Activated naive CD4-positive, alpha-beta T cell treated with anti-CD3 and anti-CD28 coated beads, Interleukin-2, amount 50 U/mL, for 72 hours (primary cell): Measurements from ENCODE around the gene ANO4. TPM values are rescaled to one million over a fixed set of nuclear protein-coding genes. Genes with fewer than 3 reads are reported as not detected.
A peak's percentile ranks its signal among the peaks of the same experiment; 100 is the strongest.

Experiments used
- ATAC-seq, 2 donors: fragments of 150-1000 bp; cut with Tn5 transposase; 2 replicates each; pipeline ENCODE4 v1.10.0; 2021; ENCODE audit warnings: mild to moderate bottlenecking in 2 of 2, moderate library complexity in 2 of 2
- DNase-seq, 2 donors: peaks; one replicate each; pipeline ENCODE4 v3.0.0; 2021 to 2022; ENCODE audit warnings: low spot score in 2 of 2
- H3K27ac Mint-ChIP-seq, 2 donors: one replicate each; pipeline ENCODE4 v1.8.0; 2022; ENCODE audit warnings: mild to moderate bottlenecking in 2 of 2, mixed read lengths in 2 of 2
- H3K36me3 Mint-ChIP-seq, 2 donors: one replicate each; pipeline ENCODE4 v1.8.0; 2022; ENCODE audit warnings: mixed read lengths in 2 of 2
- H3K9me3 Mint-ChIP-seq, 2 donors: one replicate each; pipeline ENCODE4 v1.8.0; 2022; ENCODE audit warnings: mixed read lengths in 2 of 2
- total RNA-seq, 2 donors: library from RNA; stranded (reverse); gene quantifications; one replicate each; pipeline ENCODE4 v1.2.3, GENCODE V29; 2022

ANO4 gene
- total RNA-seq, 2 donors from 2014 or later: not detected

- no peak for ATAC-seq
- Mint-ChIP-seq H3K36me3 (no peaks in the 10 kb centered on the region), H3K27ac (no peak overlapping the region), H3K9me3 (peaks cover 0 to 3% of the 10 kb centered on the region in 2 donors)
- DNase-seq: no peak
Observed at GRCh38 chr12:100797786-100798185, 3.2 kb downstream of the ANO4 start.

GRCh38 chr12:100798286-100799160, 3.9 kb downstream of the ANO4 start:
- DNase-seq (no peak), ATAC-seq (no peak)
- Mint-ChIP-seq H3K27ac (no peak overlapping the region), H3K9me3 (peaks cover 0 to 3% of the 10 kb centered on the region in 2 donors), H3K36me3 (no peaks in the 10 kb centered on the region)

GRCh38 chr12:100799770-100800169, 5.2 kb downstream of the ANO4 start:
- ATAC-seq: no peak
- H3K36me3 Mint-ChIP-seq: no peaks in the 10 kb centered on the region
- H3K27ac Mint-ChIP-seq: no peak overlapping the region
- DNase-seq: no peak
- peaks cover 0 to 3% of the 10 kb centered on the region in 2 donors for H3K9me3 Mint-ChIP-seq

- H3K36me3 Mint-ChIP-seq: no peaks in the 10 kb centered on the region
- peaks cover 0 to 3% of the 10 kb centered on the region in 2 donors for H3K9me3 Mint-ChIP-seq
- H3K27ac Mint-ChIP-seq: no peak overlapping the region
- ATAC-seq: no peak
- no peak for DNase-seq
Observed at GRCh38 chr12:100800723-100801122, 6.1 kb downstream of the ANO4 start.

DNA sequence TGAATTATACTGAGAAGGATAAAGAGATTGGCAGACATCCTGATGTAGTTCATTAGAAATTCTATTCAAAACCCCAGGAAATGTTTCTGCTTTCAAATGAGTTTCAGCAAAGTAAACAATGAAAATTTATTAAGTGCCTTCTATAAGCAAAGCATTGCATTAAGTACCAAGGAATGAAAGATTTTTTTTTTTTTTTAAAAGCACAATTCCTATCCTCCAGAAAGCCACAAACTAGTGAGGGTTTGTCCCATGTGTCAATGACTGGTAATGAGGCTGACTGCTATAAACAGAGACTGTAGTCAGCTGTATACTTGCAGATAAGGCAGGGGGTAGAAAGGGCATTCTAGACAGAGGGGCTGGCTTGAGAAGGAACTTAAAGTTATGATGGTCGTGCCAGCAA, 6.7 kb downstream of the ANO4 start:
- peaks cover 0 to 3% of the 10 kb centered on the region in 2 donors for H3K9me3 Mint-ChIP-seq
- no peaks in the 10 kb centered on the region for H3K36me3 Mint-ChIP-seq
- H3K27ac Mint-ChIP-seq: no peak overlapping the region
- ATAC-seq (no peak), DNase-seq (no peak)

DNA sequence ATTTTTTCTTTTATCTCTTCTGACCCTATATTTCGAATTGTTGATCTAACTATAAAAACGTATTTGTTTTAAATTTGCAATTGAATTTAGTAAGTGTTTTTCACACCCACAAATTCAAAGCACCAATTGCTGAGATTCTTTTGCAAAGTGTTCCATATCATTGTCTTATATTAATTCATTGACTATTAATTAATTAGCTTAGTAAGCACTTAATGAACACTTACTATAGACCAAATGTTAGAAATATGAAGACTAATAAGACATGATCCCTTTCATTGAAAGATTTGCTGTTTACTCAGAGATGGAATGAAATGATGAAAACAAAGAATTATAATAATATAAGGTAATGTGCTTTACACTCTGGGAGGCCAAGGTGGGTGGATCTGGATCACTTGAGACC, 14.2 kb downstream of the ANO4 start:
- Mint-ChIP-seq H3K27ac (no peak overlapping the region), H3K9me3 (peaks cover 0 to 9% of the 10 kb centered on the region in 2 donors), H3K36me3 (no peaks in the 10 kb centered on the region)
- ATAC-seq (no peak), DNase-seq (no peak)

- Mint-ChIP-seq H3K36me3 (no peaks in the 10 kb centered on the region), H3K27ac (no peak overlapping the region), H3K9me3 (peaks cover 3 to 7% of the 10 kb centered on the region in 2 donors)
- DNase-seq (no peak), ATAC-seq (no peak)
Observed at GRCh38 chr12:100820314-100820713, 25.7 kb downstream of the ANO4 start.

DNA sequence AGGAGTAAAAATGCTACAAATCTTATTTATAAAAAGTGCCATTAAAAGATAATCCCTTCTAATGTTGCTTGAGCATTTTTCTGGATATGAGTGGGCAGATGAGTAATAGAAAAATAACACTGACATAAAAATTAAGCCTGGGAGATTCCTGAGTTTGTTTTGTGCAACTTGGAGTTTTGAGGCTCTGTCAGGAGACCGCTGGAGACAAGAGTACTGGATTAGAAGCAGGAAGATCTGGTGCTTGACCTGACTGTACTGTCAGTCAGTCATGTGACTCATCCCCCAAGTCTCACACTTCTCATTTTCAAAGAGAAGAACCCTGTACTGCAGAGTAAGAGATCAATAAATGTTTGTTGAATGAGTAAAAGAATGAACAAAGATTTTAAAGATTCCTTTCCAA, 29.4 kb downstream of the ANO4 start:
- DNase-seq (no peak), ATAC-seq (no peak)
- Mint-ChIP-seq H3K9me3 (peaks cover 11 to 12% of the 10 kb centered on the region in 2 donors), H3K36me3 (peaks cover 0 to 5% of the 10 kb centered on the region in 2 donors), H3K27ac (no peak overlapping the region)

DNA sequence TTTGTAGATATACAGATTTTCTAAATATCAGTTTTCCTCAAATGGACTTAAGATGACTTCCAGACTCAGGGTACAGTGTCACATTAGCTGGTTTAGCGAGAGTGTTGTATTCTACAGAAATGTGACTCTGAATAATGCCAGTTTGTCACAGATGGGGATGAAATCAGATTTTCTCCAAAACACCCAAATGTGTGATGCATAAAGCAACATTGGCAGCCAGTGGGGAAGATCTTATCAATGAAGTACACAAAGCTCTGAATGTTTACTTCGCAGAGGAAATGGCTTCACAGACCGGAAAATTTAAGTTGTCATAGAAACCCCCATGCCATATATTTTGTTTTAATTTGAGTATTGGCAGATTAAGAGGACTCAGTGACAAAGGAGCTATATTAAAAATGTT, 29.9 kb downstream of the ANO4 start:
- peaks cover 11 to 12% of the 10 kb centered on the region in 2 donors for H3K9me3 Mint-ChIP-seq
- DNase-seq: no peak
- no peak overlapping the region for H3K27ac Mint-ChIP-seq
- peaks cover 0 to 5% of the 10 kb centered on the region in 2 donors for H3K36me3 Mint-ChIP-seq
- no peak for ATAC-seq

GRCh38 chr12:100826323-100826722, 31.7 kb downstream of the ANO4 start:
- DNase-seq (peak in 1 of 2 donors; percentile 4), ATAC-seq (no peak)
- Mint-ChIP-seq H3K27ac (no peak overlapping the region), H3K9me3 (peaks cover 5 to 7% of the 10 kb centered on the region in 2 donors), H3K36me3 (peaks cover 0 to 5% of the 10 kb centered on the region in 2 donors)

DNA sequence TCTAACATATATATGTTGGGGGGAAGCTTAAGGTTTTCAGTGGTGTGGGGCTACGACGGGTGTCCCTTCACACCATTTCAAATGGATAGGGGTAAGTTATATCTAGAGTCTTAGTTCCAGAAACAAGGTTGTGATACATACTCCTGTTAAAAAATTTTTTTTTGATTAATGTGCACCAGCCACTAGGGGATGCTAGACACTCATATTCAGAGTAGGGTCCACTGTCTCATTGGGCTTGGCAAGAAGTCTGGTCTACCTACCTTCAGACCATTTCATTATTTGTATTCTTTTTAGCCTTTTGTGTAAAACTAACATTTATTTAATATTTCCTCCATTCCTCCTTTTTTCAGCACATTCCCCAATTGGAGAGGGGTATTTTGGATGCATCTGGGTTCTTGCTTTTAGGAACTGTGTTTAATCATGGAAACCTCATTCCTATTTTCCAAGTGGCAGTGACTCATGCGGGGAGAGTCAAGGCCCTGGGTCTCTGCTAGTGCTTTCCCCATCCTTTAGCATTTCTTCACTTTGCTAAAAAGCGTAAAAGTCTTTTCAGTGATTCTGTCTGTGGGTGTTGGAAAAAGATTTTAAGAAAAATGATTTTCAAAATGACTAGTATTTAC, 33.4 kb downstream of the ANO4 start:
- H3K27ac Mint-ChIP-seq: no peak overlapping the region
- peaks cover 5 to 7% of the 10 kb centered on the region in 2 donors for H3K9me3 Mint-ChIP-seq
- ATAC-seq: peak in 1 of 2 donors; percentile 37
- H3K36me3 Mint-ChIP-seq: peaks cover 0 to 5% of the 10 kb centered on the region in 2 donors
- DNase-seq: no peak

- peaks cover 11 to 15% of the 10 kb centered on the region in 2 donors for H3K9me3 Mint-ChIP-seq
- H3K27ac Mint-ChIP-seq: no peak overlapping the region
- ATAC-seq: no peak
- peaks cover 0 to 5% of the 10 kb centered on the region in 2 donors for H3K36me3 Mint-ChIP-seq
- no peak for DNase-seq
Observed at GRCh38 chr12:100830003-100830795, 35.6 kb downstream of the ANO4 start.

- H3K9me3 Mint-ChIP-seq: peaks cover 8% of the 10 kb centered on the region in 2 donors
- DNase-seq: no peak
- H3K36me3 Mint-ChIP-seq: no peaks in the 10 kb centered on the region
- no peak for ATAC-seq
- no peak overlapping the region for H3K27ac Mint-ChIP-seq
Observed at GRCh38 chr12:100833282-100833681, 38.7 kb downstream of the ANO4 start.

- ATAC-seq (no peak), DNase-seq (no peak)
- H3K27ac Mint-ChIP-seq: no peak overlapping the region
- H3K9me3 Mint-ChIP-seq: peaks cover 14 to 20% of the 10 kb centered on the region in 2 donors
- H3K36me3 Mint-ChIP-seq: no peaks in the 10 kb centered on the region
Observed at GRCh38 chr12:100840748-100841147, 46.2 kb downstream of the ANO4 start.

GRCh38 chr12:100842156-100842555, 47.6 kb downstream of the ANO4 start:
- ATAC-seq (no peak), DNase-seq (no peak)
- no peak overlapping the region for H3K27ac Mint-ChIP-seq
- H3K36me3 Mint-ChIP-seq: no peaks in the 10 kb centered on the region
- H3K9me3 Mint-ChIP-seq: peaks cover 14 to 20% of the 10 kb centered on the region in 2 donors

DNA sequence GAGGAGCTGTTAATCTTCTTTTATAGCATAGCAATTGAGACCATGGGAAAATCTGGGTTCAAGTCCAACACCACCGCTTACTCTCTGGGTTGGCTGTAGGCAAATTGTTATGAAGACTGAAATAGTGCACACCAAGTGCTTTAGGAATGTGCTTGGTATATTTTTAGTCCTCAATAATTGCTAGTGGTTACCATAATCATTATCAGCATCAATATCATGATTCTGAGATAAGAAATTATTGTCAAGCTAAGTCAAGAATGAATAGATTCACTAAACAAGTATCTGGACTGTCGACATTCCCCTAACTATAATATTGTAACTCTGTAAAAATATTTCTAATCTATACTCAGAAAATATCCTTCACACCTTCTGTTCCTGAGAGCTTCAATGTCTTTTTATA, 48.5 kb downstream of the ANO4 start:
- Mint-ChIP-seq H3K9me3 (peaks cover 14 to 20% of the 10 kb centered on the region in 2 donors), H3K36me3 (no peaks in the 10 kb centered on the region), H3K27ac (no peak overlapping the region)
- ATAC-seq (no peak), DNase-seq (no peak)

DNA sequence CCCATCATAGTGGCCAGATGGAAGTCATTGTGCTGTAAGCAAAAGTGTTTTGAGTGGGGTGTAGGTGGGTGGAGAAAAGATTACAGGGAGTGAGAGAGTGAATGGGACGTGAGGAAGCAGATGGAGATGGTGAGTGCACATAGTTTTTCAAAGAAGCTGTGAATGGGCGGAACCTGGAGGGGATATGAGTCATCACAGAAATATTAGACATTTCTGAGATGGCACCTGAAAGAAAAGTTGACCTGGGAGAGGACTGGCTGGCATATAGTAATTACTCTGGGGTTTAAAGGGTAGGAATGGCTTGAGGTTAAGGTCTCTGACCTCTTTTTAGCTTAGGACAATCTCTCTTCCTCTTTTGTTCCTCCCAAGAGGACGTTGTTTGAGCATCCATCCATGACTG, 50.5 kb downstream of the ANO4 start:
- no peak overlapping the region for H3K27ac Mint-ChIP-seq
- ATAC-seq: no peak

More for the DNA sequence above, 50.5 kb downstream of the ANO4 start:
- DNase-seq: no peak
- Mint-ChIP-seq H3K36me3 (no peaks in the 10 kb centered on the region), H3K9me3 (peaks cover 15 to 17% of the 10 kb centered on the region in 2 donors)
